Nephron (organoid): ENCODE data around the gene MAIP1.
"Not testable (repeated sequence)": the region's sequence is repeated elsewhere in the genome, so short reads cannot be mapped to it uniquely, and the experiment has no call there.

ENCODE experiments used
- H3K27ac Mint-ChIP-seq, 3 experiments: 2 replicates each; pipeline ENCODE4 v1.8.0; 2020; ENCODE audit warnings: mixed read lengths in 3 of 3, mild to moderate bottlenecking in 2 of 3, moderate library complexity in 1 of 3
- H3K27me3 Mint-ChIP-seq: 2 replicates; pipeline ENCODE4 v1.8.0; 2021; ENCODE audit warnings: low read depth, mild to moderate bottlenecking, moderate library complexity, mixed read lengths
- H3K36me3 Mint-ChIP-seq: 2 replicates; pipeline ENCODE4 v1.8.0; 2020; ENCODE audit warnings: low read depth, mixed read lengths
- H3K4me1 Mint-ChIP-seq: 2 replicates; pipeline ENCODE4 v1.8.0; 2020; ENCODE audit warnings: mixed read lengths
- H3K4me3 Mint-ChIP-seq, 3 experiments: 2 replicates each; pipeline ENCODE4 v1.8.0; 2020; ENCODE audit warnings: mild to moderate bottlenecking in 3 of 3, mixed read lengths in 3 of 3, moderate library complexity in 2 of 3
- H3K9me3 Mint-ChIP-seq: 2 replicates; pipeline ENCODE4 v1.8.0; 2020; ENCODE audit warnings: mixed read lengths
- TF ChIP-seq, protein P1 (sequence below), 3 experiments: fragments of 200-600 bp; sonication (generic); IDR thresholded peaks; one replicate each; pipeline ENCODE4 v1.5.0; 2021; ENCODE audit warnings: antibody characterized with exemption in 3 of 3; ENCODE audit not compliant: unreplicated experiment in 3 of 3

MAIP1 gene, protein sequence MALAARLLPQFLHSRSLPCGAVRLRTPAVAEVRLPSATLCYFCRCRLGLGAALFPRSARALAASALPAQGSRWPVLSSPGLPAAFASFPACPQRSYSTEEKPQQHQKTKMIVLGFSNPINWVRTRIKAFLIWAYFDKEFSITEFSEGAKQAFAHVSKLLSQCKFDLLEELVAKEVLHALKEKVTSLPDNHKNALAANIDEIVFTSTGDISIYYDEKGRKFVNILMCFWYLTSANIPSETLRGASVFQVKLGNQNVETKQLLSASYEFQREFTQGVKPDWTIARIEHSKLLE

DNA sequence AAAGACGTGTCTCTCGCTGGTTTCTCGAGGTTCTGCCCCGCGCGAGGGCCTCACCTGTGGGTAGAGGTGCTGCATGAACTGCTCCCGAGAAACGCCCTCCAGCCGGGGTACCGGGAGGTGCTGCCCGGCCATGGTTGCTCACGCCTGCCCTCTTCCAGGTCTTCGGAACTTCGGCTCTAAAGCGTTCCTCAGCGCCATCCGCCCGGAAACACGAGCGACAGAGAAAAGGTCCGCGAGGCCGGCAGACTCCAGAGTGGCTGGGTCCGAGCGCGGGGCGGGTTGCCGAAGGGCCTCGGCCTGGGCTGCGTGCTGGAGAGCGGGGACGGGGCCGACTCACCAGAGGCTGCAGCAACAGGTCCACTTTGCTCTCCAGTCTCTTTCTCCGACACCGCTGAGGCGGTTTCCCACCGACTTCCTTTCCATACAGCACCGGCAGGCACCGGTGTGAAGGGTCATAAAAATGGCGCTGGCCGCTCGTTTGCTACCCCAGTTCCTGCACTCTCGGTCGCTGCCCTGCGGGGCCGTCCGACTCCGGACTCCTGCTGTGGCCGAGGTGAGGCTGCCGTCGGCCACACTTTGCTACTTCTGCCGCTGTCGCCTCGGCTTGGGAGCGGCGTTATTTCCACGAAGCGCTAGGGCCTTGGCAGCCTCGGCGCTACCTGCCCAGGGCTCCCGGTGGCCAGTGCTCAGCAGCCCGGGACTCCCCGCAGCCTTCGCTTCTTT, at the start of gene MAIP1, which contains the start of gene TYW5:
Gene MAIP1, plus strand, starts transcription at position 244 of the 723 bp plus-strand sequence. Its CDS starts 217 bp downstream, at position 461.
Gene TYW5, minus strand, starts transcription at position 153 of the 723 bp plus-strand sequence. Its CDS starts 21 bp downstream, at position 132.
- no peaks in the 10 kb centered on the region for H3K27me3 Mint-ChIP-seq
- no peaks in the 10 kb centered on the region for H3K9me3 Mint-ChIP-seq
- H3K4me3 Mint-ChIP-seq: peak within 1 kb of the TSS; percentile 100
- peaks cover 15% of the 10 kb centered on the region for H3K36me3 Mint-ChIP-seq
- TF ChIP-seq, protein P1, sequence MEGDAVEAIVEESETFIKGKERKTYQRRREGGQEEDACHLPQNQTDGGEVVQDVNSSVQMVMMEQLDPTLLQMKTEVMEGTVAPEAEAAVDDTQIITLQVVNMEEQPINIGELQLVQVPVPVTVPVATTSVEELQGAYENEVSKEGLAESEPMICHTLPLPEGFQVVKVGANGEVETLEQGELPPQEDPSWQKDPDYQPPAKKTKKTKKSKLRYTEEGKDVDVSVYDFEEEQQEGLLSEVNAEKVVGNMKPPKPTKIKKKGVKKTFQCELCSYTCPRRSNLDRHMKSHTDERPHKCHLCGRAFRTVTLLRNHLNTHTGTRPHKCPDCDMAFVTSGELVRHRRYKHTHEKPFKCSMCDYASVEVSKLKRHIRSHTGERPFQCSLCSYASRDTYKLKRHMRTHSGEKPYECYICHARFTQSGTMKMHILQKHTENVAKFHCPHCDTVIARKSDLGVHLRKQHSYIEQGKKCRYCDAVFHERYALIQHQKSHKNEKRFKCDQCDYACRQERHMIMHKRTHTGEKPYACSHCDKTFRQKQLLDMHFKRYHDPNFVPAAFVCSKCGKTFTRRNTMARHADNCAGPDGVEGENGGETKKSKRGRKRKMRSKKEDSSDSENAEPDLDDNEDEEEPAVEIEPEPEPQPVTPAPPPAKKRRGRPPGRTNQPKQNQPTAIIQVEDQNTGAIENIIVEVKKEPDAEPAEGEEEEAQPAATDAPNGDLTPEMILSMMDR (IDR thresholded peaks at IDR 0.05; ENCODE audit: unreplicated experiment in 3 of 3): peak in 2 of 3 experiments; percentile 13 to 46
- H3K27ac Mint-ChIP-seq: peak within 1 kb of the TSS; percentile 97 to 99 (median 99)
- H3K4me1 Mint-ChIP-seq: peaks cover 34% of the 10 kb centered on the region

DNA sequence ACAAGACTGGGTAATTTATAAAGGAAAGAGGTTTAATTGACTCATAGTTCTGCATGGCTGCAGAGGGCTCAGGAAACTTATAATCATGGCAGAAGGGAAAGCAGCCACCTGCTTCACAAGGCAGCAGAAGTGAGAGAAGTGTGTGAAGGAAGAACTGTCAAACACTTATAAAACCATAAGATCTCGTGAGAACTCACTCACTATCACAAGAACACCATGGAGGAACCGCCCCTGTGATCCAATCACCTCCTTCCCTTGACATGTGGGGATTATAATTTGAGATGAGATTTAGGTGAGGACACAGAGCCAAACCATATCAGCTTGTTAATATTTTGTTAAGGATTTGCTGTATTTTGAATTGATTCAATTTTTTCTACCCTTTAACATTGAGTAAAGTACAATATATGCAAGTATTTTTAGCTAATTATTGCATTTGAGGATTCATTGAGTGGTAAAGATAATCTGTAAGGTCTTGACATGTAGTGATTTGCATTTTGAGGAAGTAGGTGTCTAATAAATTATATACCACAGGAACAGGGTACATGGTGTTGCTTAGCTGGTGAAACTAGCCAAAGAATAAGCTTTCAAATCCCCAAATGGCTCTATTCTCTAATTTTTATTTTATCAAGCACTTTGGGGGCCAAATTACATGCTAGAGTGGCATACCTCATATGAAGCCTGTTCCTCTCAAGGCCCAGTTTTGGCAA, 48.2 kb upstream of the MAIP1 start:
- Mint-ChIP-seq H3K4me1 (peaks cover 15% of the 10 kb centered on the region), H3K27me3 (no peaks in the 10 kb centered on the region), H3K4me3 (no peak overlapping the region), H3K9me3 (no peaks in the 10 kb centered on the region), H3K36me3 (no peaks in the 10 kb centered on the region), H3K27ac (no peak overlapping the region)
- TF ChIP-seq, protein P1 (IDR thresholded peaks at IDR 0.05; ENCODE audit: unreplicated experiment in 3 of 3): no peak

DNA sequence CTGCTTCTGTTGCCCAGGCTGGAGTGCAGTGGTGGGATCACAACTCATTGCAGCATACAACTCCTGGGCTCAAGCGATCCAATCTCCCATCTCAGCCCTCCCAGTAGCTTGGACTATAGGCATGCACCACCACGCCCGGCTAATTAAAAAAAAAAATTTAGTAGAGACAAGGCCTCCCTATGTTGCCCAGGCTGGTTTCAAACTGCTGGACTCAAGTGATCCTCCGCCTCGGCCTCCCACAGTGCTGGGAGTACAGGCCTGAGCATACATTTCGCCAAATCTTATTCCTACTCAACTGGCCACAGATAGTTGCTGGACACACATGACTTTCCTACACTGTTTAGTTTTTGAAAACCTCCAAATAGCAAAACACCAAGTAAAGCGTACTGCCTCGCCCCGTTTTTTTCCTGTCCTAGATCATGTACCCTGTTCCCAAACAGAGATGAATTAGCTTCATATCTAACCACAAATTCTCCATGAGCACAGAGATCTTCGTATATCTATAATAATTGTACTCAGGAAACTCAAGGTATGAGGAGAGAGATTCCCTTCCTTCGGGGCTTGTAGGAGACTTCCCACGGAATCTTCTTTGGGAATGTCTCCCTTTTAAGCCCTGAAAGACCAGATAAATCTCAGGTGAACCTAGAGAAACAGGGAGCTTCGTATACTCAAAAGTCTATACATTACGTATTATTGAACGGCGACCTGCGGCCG, 44.9 kb upstream of the MAIP1 start:
- Mint-ChIP-seq H3K36me3 (peaks cover 11% of the 10 kb centered on the region), H3K27me3 (no peaks in the 10 kb centered on the region), H3K4me3 (peak overlapping the region; percentile 97 to 99 (median 98)), H3K4me1 (peaks cover 30% of the 10 kb centered on the region), H3K27ac (peak overlapping the region; percentile 55 to 98 (median 84)), H3K9me3 (no peaks in the 10 kb centered on the region)
- TF ChIP-seq, protein P1 (IDR thresholded peaks at IDR 0.05; ENCODE audit: unreplicated experiment in 3 of 3): no peak

DNA sequence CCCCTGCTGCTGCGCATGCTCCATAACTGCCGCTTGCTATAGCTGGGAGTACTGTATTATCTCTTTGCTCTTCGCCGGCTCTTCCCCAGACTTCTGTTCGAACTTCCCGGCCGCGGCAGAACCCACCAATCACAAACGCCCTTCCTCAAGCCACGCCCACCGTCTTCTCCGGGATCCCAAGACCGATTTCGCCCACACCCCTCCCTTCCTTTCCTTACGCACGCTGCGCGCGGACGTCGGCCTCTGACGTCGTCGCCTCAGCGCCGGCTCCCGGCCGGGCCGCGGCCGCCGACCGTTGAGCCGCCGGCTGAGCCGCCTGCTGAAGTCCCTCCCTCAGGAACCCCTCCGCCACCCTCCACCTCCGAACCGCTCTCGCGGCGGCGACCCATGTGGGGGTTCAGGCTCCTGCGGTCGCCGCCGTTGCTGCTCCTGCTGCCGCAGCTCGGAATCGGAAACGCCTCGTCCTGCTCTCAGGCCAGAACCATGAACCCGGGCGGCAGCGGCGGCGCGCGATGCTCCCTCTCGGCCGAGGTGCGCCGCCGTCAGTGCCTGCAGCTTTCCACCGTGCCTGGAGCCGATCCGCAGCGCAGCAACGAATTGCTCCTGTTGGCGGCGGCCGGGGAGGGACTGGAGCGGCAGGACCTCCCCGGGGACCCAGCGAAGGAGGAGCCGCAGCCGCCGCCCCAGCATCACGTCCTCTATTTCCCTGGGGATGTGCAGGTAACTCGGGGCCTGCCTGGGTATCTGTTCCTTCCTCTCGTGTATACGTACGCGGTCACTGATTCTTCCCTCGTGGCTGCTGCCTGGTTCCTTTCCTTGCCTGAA, 44.1 kb upstream of the MAIP1 start, which contains the start of gene C2orf69:
Gene C2orf69, plus strand, starts transcription at position 242 of the 825 bp plus-strand sequence. Its CDS starts 146 bp downstream, at position 388.
- peak within 1 kb of the TSS; percentile 84 to 98 (median 97) for H3K27ac Mint-ChIP-seq
- peaks cover 30% of the 10 kb centered on the region for H3K4me1 Mint-ChIP-seq
- H3K36me3 Mint-ChIP-seq: peaks cover 18% of the 10 kb centered on the region
- TF ChIP-seq, protein P1 (IDR thresholded peaks at IDR 0.05; ENCODE audit: unreplicated experiment in 3 of 3): no peak
- peaks cover 5% of the 10 kb centered on the region for H3K9me3 Mint-ChIP-seq
- peak within 1 kb of the TSS; percentile 97 to 99 (median 98) for H3K4me3 Mint-ChIP-seq
- no peaks in the 10 kb centered on the region for H3K27me3 Mint-ChIP-seq

DNA sequence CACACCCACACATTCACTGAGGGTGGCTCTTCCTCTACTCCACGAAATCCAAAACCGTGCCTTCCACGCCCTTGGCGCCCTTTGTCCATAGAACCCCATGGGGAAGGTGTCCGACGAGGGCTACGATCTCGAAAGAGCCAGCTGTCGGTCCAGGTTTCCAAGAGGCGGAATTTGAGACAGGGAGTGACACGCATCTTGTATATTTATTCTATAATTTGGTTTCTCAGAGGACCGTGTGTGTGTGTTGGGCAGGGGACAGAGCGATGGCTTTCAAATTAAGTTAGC, 43.6 kb upstream of the MAIP1 start:
- Mint-ChIP-seq H3K9me3 (peaks cover 10% of the 10 kb centered on the region), H3K27ac (peak overlapping the region; percentile 84 to 98 (median 97)), H3K27me3 (no peaks in the 10 kb centered on the region), H3K36me3 (peaks cover 24% of the 10 kb centered on the region), H3K4me1 (peaks cover 30% of the 10 kb centered on the region), H3K4me3 (peak overlapping the region; percentile 97 to 99 (median 98))
- TF ChIP-seq, protein P1 (IDR thresholded peaks at IDR 0.05; ENCODE audit: unreplicated experiment in 3 of 3): no peak

DNA sequence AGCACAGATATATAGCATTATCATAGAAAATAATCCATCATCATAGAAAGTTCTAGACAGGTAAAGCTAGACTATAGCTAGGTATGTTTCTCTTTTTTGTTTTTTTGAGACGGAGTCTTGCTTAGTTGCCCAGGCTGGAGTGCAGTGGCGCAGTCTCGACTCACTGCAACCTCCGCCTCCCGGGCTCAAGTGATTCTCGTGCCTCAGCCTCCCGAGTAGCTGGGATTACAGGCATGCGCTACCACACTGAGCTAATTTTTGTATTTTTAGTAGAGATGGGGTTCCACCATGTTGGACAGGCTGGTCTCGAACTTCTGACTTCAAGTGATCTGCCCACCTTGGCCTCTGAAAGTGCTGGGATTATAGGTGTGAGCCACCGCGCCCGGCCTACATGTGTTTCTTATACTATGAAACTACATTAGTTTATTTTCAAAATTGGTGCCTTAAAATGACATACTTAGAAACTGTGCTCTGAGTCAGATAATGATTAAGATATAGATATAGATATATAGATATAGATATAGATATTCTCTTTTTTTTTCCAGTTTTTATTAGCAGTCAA, 42.7 kb upstream of the MAIP1 start:
- Mint-ChIP-seq H3K36me3 (peaks cover 32% of the 10 kb centered on the region), H3K4me3 (peak overlapping the region; percentile 97 to 99 (median 98)), H3K4me1 (peaks cover 30% of the 10 kb centered on the region), H3K9me3 (peaks cover 14% of the 10 kb centered on the region)
- H3K27ac Mint-ChIP-seq, H3K27me3 Mint-ChIP-seq: not testable (repeated sequence)
